Endothelial cell of umbilical vein (primary cell): Measurements from ENCODE around the gene SH3YL1. TPM values are rescaled to one million over a fixed set of nuclear protein-coding genes. Genes with fewer than 3 reads are reported as not detected.

Source experiments
- BruUV-seq: library from RNA; stranded (reverse); fragments of 400-500 nt; replicated peaks from 2 replicates; lab custom pipeline; 2021; lab: Mats Ljungman, UMichigan
- CTCF ChIA-PET: fragments of 300-600, 350-600 bp; sonication (Branson Sonifier 250); formaldehyde crosslinking; loops from one replicate; lab custom pipeline; 2021; ENCODE audit warnings: antibody characterized with exemption, inconsistent platforms; lab: Charles Lee
- POLR2A ChIA-PET: fragments of 300-600, 350-600 bp; sonication (Branson Sonifier 250); formaldehyde crosslinking; loops from one replicate; lab custom pipeline; 2021; ENCODE audit warnings: antibody characterized with exemption, inconsistent platforms; lab: Charles Lee
- DNase-seq: peaks from one replicate; pipeline ENCODE4 v3.0.0-alpha.2; 2011; ENCODE audit warnings: low read depth, low spot score
- FAIRE-seq: peaks from 2 replicates; lab custom pipeline; 2011; peaks lifted over from hg19 to GRCh38; lab: Jason Lieb, UNC
- H2AFZ ChIP-seq: 2 replicates; pipeline ENCODE4 v1.6.0; 2012; ENCODE audit warnings: low read depth, low read length, control low read depth, inconsistent platforms
- H3K27ac ChIP-seq: 2 replicates; pipeline ENCODE4 v1.5.1; 2011; ENCODE audit warnings: low read depth, mild to moderate bottlenecking, control low read depth, low read length, moderate library complexity; ENCODE audit not compliant: insufficient read depth
- H3K27me3 ChIP-seq, 2 experiments: 2 replicates each; pipeline versions ENCODE4 v1.6.0 to v1.6.1; 2011; ENCODE audit warnings: low read length in 2 of 2, mixed read lengths in 1 of 2; ENCODE audit not compliant: control insufficient read depth in 2 of 2, insufficient read depth in 2 of 2
- H3K36me3 ChIP-seq, 2 experiments: 2 replicates in 1 of 2; 3 replicates in 1 of 2; pipeline ENCODE4 v1.5.1; 2011; ENCODE audit warnings: low read length in 2 of 2, mild to moderate bottlenecking in 1 of 2, moderate library complexity in 1 of 2; ENCODE audit not compliant: control insufficient read depth in 2 of 2, insufficient read depth in 2 of 2; ENCODE audit errors: extremely low read depth in 1 of 2
- H3K4me1 ChIP-seq: 3 replicates; pipeline ENCODE4 v1.5.1; 2011; ENCODE audit warnings: mild to moderate bottlenecking, low read length; ENCODE audit not compliant: control insufficient read depth, insufficient read depth; ENCODE audit errors: extremely low read depth
- H3K4me2 ChIP-seq: 2 replicates; pipeline ENCODE4 v1.6.1; 2011; ENCODE audit warnings: low read length, control low read depth, mixed read lengths; ENCODE audit not compliant: insufficient read depth
- H3K4me3 ChIP-seq, 3 experiments: fragments of 200-600 bp in 1 of 3; sonication (generic), shearing (Covaris generic) in 1 of 3; replicated peaks in 1 of 3; 2 replicates each; pipeline ENCODE4 v1.5.1; 2011 to 2016; ENCODE audit warnings: control low read depth in 3 of 3, low read length in 3 of 3, mild to moderate bottlenecking in 2 of 3, inconsistent platforms in 1 of 3, low read depth in 1 of 3, moderate library complexity in 1 of 3; ENCODE audit not compliant: insufficient read depth in 1 of 3
- H3K79me2 ChIP-seq: 2 replicates; pipeline ENCODE4 v1.6.0; 2012; ENCODE audit warnings: low read length, inconsistent platforms; ENCODE audit not compliant: control insufficient read depth, insufficient read depth
- H3K9ac ChIP-seq: replicated peaks from 2 replicates; pipeline ENCODE3; 2011; ENCODE audit warnings: low read length, control low read depth; ENCODE audit not compliant: insufficient read depth; ENCODE audit errors: extremely low read depth
- H3K9me1 ChIP-seq: replicated peaks from 3 replicates; pipeline ENCODE4 v1.6.0; 2011; ENCODE audit warnings: mild to moderate bottlenecking, low read length; ENCODE audit not compliant: control insufficient read depth, insufficient read depth; ENCODE audit errors: extremely low read depth
- H3K9me3 ChIP-seq: replicated peaks from 2 replicates; pipeline ENCODE4 v1.5.1; 2012; ENCODE audit warnings: low read length, inconsistent platforms; ENCODE audit not compliant: control insufficient read depth, insufficient read depth
- H4K20me1 ChIP-seq: replicated peaks from 2 replicates; pipeline ENCODE3; 2011; ENCODE audit warnings: mild to moderate bottlenecking, low read length; ENCODE audit not compliant: control insufficient read depth, insufficient read depth; ENCODE audit errors: extremely low read depth
- FOS ChIP-seq: IDR thresholded peaks from 2 replicates; pipeline ENCODE4 v1.6.1; 2011; ENCODE audit warnings: mild to moderate bottlenecking, low read length, moderate library complexity, borderline replicate concordance; ENCODE audit not compliant: insufficient read depth
- JUN ChIP-seq: IDR thresholded peaks from 2 replicates; pipeline ENCODE4 v1.6.1; 2011; ENCODE audit warnings: borderline replicate concordance, low read depth; ENCODE audit not compliant: insufficient read length, insufficient read depth
- MYC ChIP-seq: IDR thresholded peaks from one replicate; pipeline ENCODE4 v1.6.1; 2011; ENCODE audit warnings: mild to moderate bottlenecking, low read depth, low read length
- POLR2A ChIP-seq: IDR thresholded peaks from 2 replicates; pipeline ENCODE4 v1.6.1; 2012; ENCODE audit warnings: low read depth, mild to moderate bottlenecking, control low read depth, low read length
- POLR2AphosphoS5 ChIP-seq: IDR thresholded peaks from 2 replicates; pipeline ENCODE4 v1.6.1; 2012; ENCODE audit warnings: low read depth, mild to moderate bottlenecking, control low read depth, low read length, moderate library complexity; ENCODE audit not compliant: insufficient read depth
- dilution Hi-C: fragments of 300-500 bp; cut with MboI; formaldehyde crosslinking; loops from one replicate; pipeline ENCODE4 v1.15.0; 2019; ENCODE audit warnings: low sequenced_read_pairs; ENCODE audit not compliant: extremely low pct_ligation_motif_present
- intact Hi-C: fragments of 100-400 bp; cut with micrococcal nuclease; formaldehyde crosslinking; loops from one replicate; pipeline ENCODE4 v1.10.0; 2022
- polyA plus RNA-seq, 4 experiments: library from polyadenylated mRNA; depleted of rRNA in 3 of 4; stranded (reverse) in 3 of 4; unstranded in 1 of 4; fragments of >200 nt; gene quantifications; 2 replicates each; pipeline versions ENCODE4 v1.2.1 to v1.2.3, GENCODE V29; 2011 to 2012; ENCODE audit warnings: missing spikeins in 1 of 4
- total RNA-seq: library from RNA; stranded (reverse); gene quantifications from 2 replicates; pipeline ENCODE4 v1.2.3, GENCODE V29; 2021

The SH3YL1 gene
- total and polyA plus RNA-seq, 2 donors (not counting 3 experiments of a cell fraction or from before 2014, with no cell fraction given): 12.5 to 22.4 TPM

- H3K27ac ChIP-seq: no peak overlapping the region
- peaks cover 4 to 18% of the 10 kb centered on the region in 2 experiments for H3K36me3 ChIP-seq
- peaks cover 2% of the 10 kb centered on the region for H4K20me1 ChIP-seq
- DNase-seq: no peak
- BruUV-seq: no TSS peak
- H3K4me3 ChIP-seq: no peak overlapping the region
- H2AFZ ChIP-seq: no peak overlapping the region
- no peaks in the 10 kb centered on the region for H3K27me3 ChIP-seq
- H3K4me1 ChIP-seq: no peaks in the 10 kb centered on the region
- CTCF ChIA-PET: interaction anchor here (1.4 kb wide), 2 partner anchors 17 to 27 kb away, joined by 3 to 5 read pairs; no protein-coding TSS in a partner anchor
- no peak for TF ChIP-seq POLR2A
- no peak for TF ChIP-seq JUN
- no peak for TF ChIP-seq FOS
- TF ChIP-seq MYC: no peak
- TF ChIP-seq POLR2AphosphoS5: no peak
- H3K79me2 ChIP-seq: peaks cover 70% of the 10 kb centered on the region
- dilution Hi-C loops (no loop called here), intact Hi-C loops (no loop called here)
- FAIRE-seq: no peak
- no peak overlapping the region for H3K4me2 ChIP-seq
- no peaks in the 10 kb centered on the region for H3K9me3 ChIP-seq
- H3K9me1 ChIP-seq: no peaks in the 10 kb centered on the region
- POLR2A ChIA-PET: no interaction called here
- H3K9ac ChIP-seq: no peak overlapping the region
Observed at GRCh38 chr2:273333-273732, 9.5 kb upstream of the SH3YL1 start.

- Histone ChIP-seq H3K36me3 (peaks cover 0 to 8% of the 10 kb centered on the region in 2 experiments), H3K9me1 (no peaks in the 10 kb centered on the region), H2AFZ (no peak overlapping the region), H3K27ac (no peak overlapping the region), H3K27me3 (no peaks in the 10 kb centered on the region), H3K79me2 (peaks cover 81% of the 10 kb centered on the region), H3K9ac (no peak overlapping the region), H3K4me3 (no peak overlapping the region), H3K4me2 (no peak overlapping the region), H3K9me3 (no peaks in the 10 kb centered on the region), H3K4me1 (no peaks in the 10 kb centered on the region), H4K20me1 (peaks cover 2% of the 10 kb centered on the region)
- CTCF ChIA-PET: no interaction called here
- BruUV-seq: no TSS peak
- dilution Hi-C loops: no loop called here
- no peak for DNase-seq
- no peak for TF ChIP-seq FOS
- FAIRE-seq: no peak
- intact Hi-C loops: no loop called here
- POLR2A ChIA-PET: interaction anchor here (0.7 kb wide), 1 partner anchor 35 kb away, joined by 3 read pairs; no protein-coding TSS in a partner anchor
Observed at GRCh38 chr2:271917-272316, 8.1 kb upstream of the SH3YL1 start.
